HCT116 (cell line): ENCODE results near the gene GALNT15.

Source experiments
- EZH2 ChIP-seq: fragments of 200-600 bp; sonication (generic); IDR thresholded peaks from 2 replicates; pipeline ENCODE4 v1.6.1; 2017; ENCODE audit warnings: antibody characterized with exemption, mixed run types
- ZNF274 ChIP-seq: fragments of 200-500 bp; sonication (Bioruptor generic); IDR thresholded peaks from 2 replicates; pipeline ENCODE4 v1.6.1; 2014; ENCODE audit warnings: mild to moderate bottlenecking, low read depth, low read length, inconsistent platforms

DNA sequence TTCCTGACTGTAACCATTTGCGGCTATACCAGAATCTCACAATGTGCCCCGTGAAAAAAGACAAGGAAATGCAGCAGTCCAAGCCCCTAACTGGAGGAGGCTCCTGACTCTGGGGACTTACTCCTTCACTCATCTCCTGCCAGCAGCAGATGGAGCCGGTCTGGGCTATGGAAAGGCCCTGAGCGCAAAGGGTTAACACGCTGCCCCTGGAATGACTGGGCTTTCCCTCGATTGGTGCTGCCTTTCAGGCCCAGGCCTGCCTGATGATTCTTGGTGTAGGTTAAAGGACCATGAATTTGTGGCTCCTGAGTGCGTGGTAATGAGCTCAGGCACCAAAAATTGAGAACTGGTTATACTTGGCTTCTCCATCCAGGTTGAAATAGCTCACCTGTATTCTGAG is 42.3 kb upstream of the GALNT15 start:
- no peak for TF ChIP-seq EZH2
- no peak for TF ChIP-seq ZNF274
